OCI-LY3 (cell line): ENCODE data around the gene TRAPPC4.

ENCODE experiments used
- H2AFZ ChIP-seq: fragments of 200-600, 300-600 bp; shearing (Covaris generic); 2 replicates; pipeline ENCODE4 v1.6.0; 2014; ENCODE audit warnings: antibody characterized with exemption, low read depth, low read length
- H3K27ac ChIP-seq: fragments of 200-600, 300-600 bp; sonication (generic); 2 replicates; pipeline ENCODE4 v1.5.1; 2014; ENCODE audit warnings: mild to moderate bottlenecking, low read length, moderate library complexity, mixed read lengths
- H3K27me3 ChIP-seq: fragments of 200-600, 300-600 bp; sonication (generic); 2 replicates; pipeline ENCODE4 v1.6.1; 2014; ENCODE audit warnings: low read depth, low read length, mixed read lengths
- H3K36me3 ChIP-seq: fragments of 200-600, 300-600 bp; sonication (generic); replicated peaks from 2 replicates; pipeline ENCODE3; 2014; ENCODE audit warnings: low read depth, low read length, mixed read lengths
- H3K4me1 ChIP-seq: fragments of 300-600, 200-600 bp; sonication (generic); 2 replicates; pipeline ENCODE4 v1.6.1; 2014; ENCODE audit warnings: low read length, mixed read lengths
- H3K4me2 ChIP-seq: fragments of 200-600, 300-600 bp; sonication (generic); 2 replicates; pipeline ENCODE4 v1.6.1; 2014; ENCODE audit warnings: low read length, mixed read lengths
- H3K4me3 ChIP-seq: fragments of 300-600, 200-600 bp; sonication (generic); 2 replicates; pipeline ENCODE4 v1.5.1; 2014; ENCODE audit warnings: antibody characterized with exemption, mild to moderate bottlenecking, low read length, moderate library complexity
- H3K79me2 ChIP-seq: fragments of 300-600, 200-600 bp; shearing (Covaris generic); 2 replicates; pipeline ENCODE4 v1.6.1; 2014; ENCODE audit warnings: mild to moderate bottlenecking, low read length, mixed read lengths
- H3K9ac ChIP-seq: fragments of 300-600, 200-600 bp; shearing (Covaris generic); 2 replicates; pipeline ENCODE4 v1.6.0; 2014; ENCODE audit warnings: mild to moderate bottlenecking, low read length, moderate library complexity
- H3K9me3 ChIP-seq: fragments of 200-600, 300-600 bp; shearing (Covaris generic); 2 replicates; pipeline ENCODE4 v1.6.1; 2014; ENCODE audit warnings: low read length, mixed read lengths; ENCODE audit not compliant: insufficient read depth
- H4K20me1 ChIP-seq: fragments of 200-600, 300-600 bp; sonication (generic); 2 replicates; pipeline ENCODE4 v1.6.1; 2016; ENCODE audit warnings: low read length, mixed read lengths; ENCODE audit not compliant: insufficient read depth
- CTCF ChIP-seq: fragments of 200-600, 300-600 bp; sonication (generic); IDR thresholded peaks from 2 replicates; pipeline ENCODE4 v1.5.1; 2014; ENCODE audit warnings: antibody characterized with exemption, low read length, low read depth
- EZH2phosphoT487 ChIP-seq: fragments of 200-600 bp; shearing (Covaris generic); IDR thresholded peaks from 2 replicates; pipeline ENCODE4 v1.6.1; 2018; ENCODE audit warnings: antibody characterized with exemption, mixed run types, low read depth

TRAPPC4 gene

GRCh38 chr11:119047205-119047604 is 28.6 kb downstream of the TRAPPC4 start:
- H3K27me3 ChIP-seq, result no peaks in the 10 kb centered on the region
- H3K9me3 ChIP-seq, result no peaks in the 10 kb centered on the region
- TF ChIP-seq CTCF, result no peak
- no peak for TF ChIP-seq EZH2phosphoT487
- H3K79me2 ChIP-seq, result peaks cover 25% of the 10 kb centered on the region
- no peaks in the 10 kb centered on the region for H4K20me1 ChIP-seq
- peak overlapping the region; percentile 73 for H3K27ac ChIP-seq
- H3K9ac ChIP-seq, result peak overlapping the region; percentile 31; the same call in 1 of the 2 replicates
- no peak overlapping the region for H2AFZ ChIP-seq
- H3K4me1 ChIP-seq, result peaks cover 50% of the 10 kb centered on the region
- peaks cover 65% of the 10 kb centered on the region for H3K36me3 ChIP-seq
- H3K4me3 ChIP-seq, result no peak overlapping the region
- H3K4me2 ChIP-seq, result peak overlapping the region; percentile 33

GRCh38 chr11:119048644-119049043 is 30.1 kb downstream of the TRAPPC4 start:
- TF ChIP-seq CTCF, result no peak
- TF ChIP-seq EZH2phosphoT487, result no peak
- Histone ChIP-seq H3K9ac (no peak overlapping the region), H3K27me3 (no peaks in the 10 kb centered on the region), H3K4me1 (peaks cover 62% of the 10 kb centered on the region), H3K79me2 (peaks cover 30% of the 10 kb centered on the region), H2AFZ (no peak overlapping the region), H3K4me3 (no peak overlapping the region), H3K9me3 (no peaks in the 10 kb centered on the region), H3K36me3 (peaks cover 78% of the 10 kb centered on the region), H3K4me2 (no peak overlapping the region), H3K27ac (no peak overlapping the region), H4K20me1 (no peaks in the 10 kb centered on the region)

- no peaks in the 10 kb centered on the region for H3K9me3 ChIP-seq
- no peak overlapping the region for H2AFZ ChIP-seq
- no peak overlapping the region for H3K4me3 ChIP-seq
Observed at GRCh38 chr11:119049081-119049480, 30.5 kb downstream of the TRAPPC4 start.

More at GRCh38 chr11:119049081-119049480, 30.5 kb downstream of the TRAPPC4 start:
- no peaks in the 10 kb centered on the region for H3K27me3 ChIP-seq
- H3K4me1 ChIP-seq, result peaks cover 67% of the 10 kb centered on the region
- H3K36me3 ChIP-seq, result peaks cover 82% of the 10 kb centered on the region
- H3K27ac ChIP-seq, result no peak overlapping the region
- H4K20me1 ChIP-seq, result no peaks in the 10 kb centered on the region
- H3K79me2 ChIP-seq, result peaks cover 33% of the 10 kb centered on the region
- H3K9ac ChIP-seq, result no peak overlapping the region
- TF ChIP-seq CTCF (no peak), EZH2phosphoT487 (no peak)
- H3K4me2 ChIP-seq, result no peak overlapping the region
